Cardiac muscle cell (in vitro differentiated cells and primary cell): ENCODE measurements around the gene GNB5. TPM values are rescaled to one million over a fixed set of nuclear protein-coding genes. Genes with fewer than 3 reads are reported as not detected.
"Not testable (repeated sequence)": the region's sequence is repeated elsewhere in the genome, so short reads cannot be mapped to it uniquely, and the experiment has no call there.

Source experiments
- DNase-seq, 2 donors: peaks; one replicate each; pipeline versions ENCODE4 v3.0.0 to v3.0.0-alpha.2; 2010 to 2017; ENCODE audit warnings: low read depth in 1 of 2, low spot score in 1 of 2
- H3K27ac ChIP-seq: fragments of 200-600 bp; sonication (generic); 2 replicates; pipeline ENCODE4 v1.5.1; 2016
- H3K27me3 ChIP-seq: fragments of 200-600 bp; sonication (generic); 2 replicates; pipeline ENCODE4 v1.6.0; 2016; ENCODE audit warnings: control low read depth
- H3K36me3 ChIP-seq: fragments of 200-600 bp; sonication (generic); 2 replicates; pipeline ENCODE4 v1.5.1; 2016; ENCODE audit warnings: control low read depth
- H3K4me1 ChIP-seq: fragments of 200-600 bp; sonication (generic); 2 replicates; pipeline ENCODE4 v1.8.1; 2017; ENCODE audit warnings: low read depth, mild to moderate bottlenecking, mixed run types
- H3K4me3 ChIP-seq: fragments of 200-600 bp; sonication (generic); 2 replicates; pipeline ENCODE4 v1.5.1; 2016; ENCODE audit warnings: mild to moderate bottlenecking
- H3K9me3 ChIP-seq: fragments of 200-600 bp; sonication (generic); 2 replicates; pipeline ENCODE4 v1.5.1; 2017; ENCODE audit warnings: low read depth, mild to moderate bottlenecking, control low read depth
- polyA plus RNA-seq: library from polyadenylated mRNA; unstranded; fragments of >200 nt; fragmentation: Nextera tagmentation; extraction: Ambion mirVana; gene quantifications from 2 replicates; pipeline ENCODE4 v1.2.1, GENCODE V29; 2016
- total RNA-seq: library from RNA; depleted of rRNA; stranded (reverse); fragments of >200 nt; gene quantifications from 2 replicates; pipeline ENCODE4 v1.2.3, GENCODE V29; 2016
- TF ChIP-seq, protein P1 (sequence below): IDR thresholded peaks from 2 replicates; pipeline ENCODE4 v1.5.1; 2012; ENCODE audit warnings: low read depth, mild to moderate bottlenecking, low read length

Gene GNB5
- total and polyA plus RNA-seq, 2 experiments from 2014 or later = 31.2 to 50.2 TPM

DNA sequence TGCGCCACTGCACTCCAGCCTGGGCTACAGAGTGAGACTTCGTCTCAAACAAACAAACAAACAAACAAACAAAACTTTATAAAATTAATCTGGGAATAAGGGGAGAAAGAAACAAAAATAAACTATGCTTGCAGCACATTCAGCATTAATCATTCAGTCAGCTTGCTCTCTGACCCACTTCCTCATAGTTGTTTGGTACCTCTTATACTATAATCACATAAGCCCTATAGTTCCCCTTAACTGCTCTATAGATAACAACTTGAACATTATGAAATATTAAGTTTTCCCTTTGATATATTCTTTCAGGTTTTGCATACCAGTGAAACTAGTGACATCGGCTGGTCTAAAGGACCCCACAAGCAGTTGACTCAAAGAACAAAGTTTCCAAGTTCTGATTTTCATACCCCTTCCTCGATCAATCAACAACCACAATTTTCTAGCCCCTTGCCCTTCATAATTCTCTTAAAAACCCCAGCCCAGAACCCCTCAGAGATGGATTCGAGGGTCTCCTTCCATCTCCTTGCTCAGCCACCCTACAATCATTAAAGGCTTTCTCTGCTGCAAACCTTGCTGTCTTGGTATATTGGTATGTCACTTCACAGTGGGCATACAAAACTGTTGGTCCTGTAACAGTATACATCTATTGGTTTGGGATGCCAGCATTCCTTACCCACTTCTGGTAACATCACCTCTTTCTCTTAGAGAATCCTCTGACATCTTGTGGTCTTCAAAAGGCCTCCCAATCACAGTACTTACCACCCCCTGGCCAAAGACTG, 105.0 kb downstream of the GNB5 start:
- Histone ChIP-seq H3K27ac (no peak overlapping the region), H3K4me1 (no peaks in the 10 kb centered on the region), H3K4me3 (no peak overlapping the region), H3K36me3 (no peaks in the 10 kb centered on the region), H3K27me3 (no peaks in the 10 kb centered on the region), H3K9me3 (no peaks in the 10 kb centered on the region)
- no peak for DNase-seq
- TF ChIP-seq, protein P1, sequence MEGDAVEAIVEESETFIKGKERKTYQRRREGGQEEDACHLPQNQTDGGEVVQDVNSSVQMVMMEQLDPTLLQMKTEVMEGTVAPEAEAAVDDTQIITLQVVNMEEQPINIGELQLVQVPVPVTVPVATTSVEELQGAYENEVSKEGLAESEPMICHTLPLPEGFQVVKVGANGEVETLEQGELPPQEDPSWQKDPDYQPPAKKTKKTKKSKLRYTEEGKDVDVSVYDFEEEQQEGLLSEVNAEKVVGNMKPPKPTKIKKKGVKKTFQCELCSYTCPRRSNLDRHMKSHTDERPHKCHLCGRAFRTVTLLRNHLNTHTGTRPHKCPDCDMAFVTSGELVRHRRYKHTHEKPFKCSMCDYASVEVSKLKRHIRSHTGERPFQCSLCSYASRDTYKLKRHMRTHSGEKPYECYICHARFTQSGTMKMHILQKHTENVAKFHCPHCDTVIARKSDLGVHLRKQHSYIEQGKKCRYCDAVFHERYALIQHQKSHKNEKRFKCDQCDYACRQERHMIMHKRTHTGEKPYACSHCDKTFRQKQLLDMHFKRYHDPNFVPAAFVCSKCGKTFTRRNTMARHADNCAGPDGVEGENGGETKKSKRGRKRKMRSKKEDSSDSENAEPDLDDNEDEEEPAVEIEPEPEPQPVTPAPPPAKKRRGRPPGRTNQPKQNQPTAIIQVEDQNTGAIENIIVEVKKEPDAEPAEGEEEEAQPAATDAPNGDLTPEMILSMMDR = no peak

DNA sequence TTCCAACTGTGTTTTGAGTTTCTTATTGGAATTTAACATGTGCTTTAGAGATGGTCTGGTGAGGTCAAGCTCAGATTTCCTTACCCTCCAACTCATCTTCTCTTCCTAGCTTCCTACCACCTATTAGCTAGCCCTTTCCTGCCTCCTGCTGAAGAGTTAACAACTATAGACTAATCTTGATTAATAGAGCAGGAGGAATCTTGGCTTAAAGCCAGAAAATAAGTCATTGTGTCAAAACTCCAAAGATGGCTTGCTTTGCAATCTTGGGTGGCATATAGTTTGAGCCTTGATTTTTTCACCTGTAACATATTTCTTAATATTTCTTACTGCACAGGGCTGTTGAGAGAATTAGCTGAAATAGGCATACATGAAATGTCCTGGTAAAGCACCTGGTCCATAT, 105.9 kb downstream of the GNB5 start:
- H3K4me3 ChIP-seq = no peak overlapping the region
- DNase-seq = no peak
- TF ChIP-seq, protein P1 = no peak

DNA sequence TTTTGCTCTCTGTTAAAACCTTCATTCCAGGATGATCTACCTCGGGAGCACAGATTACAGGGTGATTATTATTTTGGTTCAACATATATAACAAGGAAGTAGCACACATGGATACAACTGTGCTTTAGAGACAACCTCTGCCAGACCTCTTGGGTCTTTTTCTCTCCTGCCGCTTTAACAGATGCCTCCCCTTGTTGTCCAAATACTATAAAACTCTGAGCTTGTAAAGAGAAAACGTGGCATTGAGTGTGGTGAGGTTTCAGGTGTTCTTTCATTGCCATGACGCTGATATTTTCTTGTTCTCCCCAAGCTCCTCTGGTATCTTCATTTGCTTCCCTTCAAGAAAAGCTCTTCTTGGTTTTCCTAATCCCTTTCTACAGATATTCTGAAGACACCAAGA, 107.6 kb downstream of the GNB5 start:
- no peaks in the 10 kb centered on the region for H3K27me3 ChIP-seq
- no peak for DNase-seq
- H3K36me3 ChIP-seq = no peaks in the 10 kb centered on the region
- H3K27ac ChIP-seq = no peak overlapping the region
- TF ChIP-seq, protein P1 = no peak
- H3K9me3 ChIP-seq = no peaks in the 10 kb centered on the region
- H3K4me3 ChIP-seq = no peak overlapping the region
- H3K4me1 ChIP-seq = no peaks in the 10 kb centered on the region

More for the DNA sequence above, 105.9 kb downstream of the GNB5 start:
- Histone ChIP-seq H3K36me3 (no peaks in the 10 kb centered on the region), H3K27me3 (no peaks in the 10 kb centered on the region), H3K9me3 (no peaks in the 10 kb centered on the region), H3K4me1 (no peaks in the 10 kb centered on the region), H3K27ac (no peak overlapping the region)

DNA sequence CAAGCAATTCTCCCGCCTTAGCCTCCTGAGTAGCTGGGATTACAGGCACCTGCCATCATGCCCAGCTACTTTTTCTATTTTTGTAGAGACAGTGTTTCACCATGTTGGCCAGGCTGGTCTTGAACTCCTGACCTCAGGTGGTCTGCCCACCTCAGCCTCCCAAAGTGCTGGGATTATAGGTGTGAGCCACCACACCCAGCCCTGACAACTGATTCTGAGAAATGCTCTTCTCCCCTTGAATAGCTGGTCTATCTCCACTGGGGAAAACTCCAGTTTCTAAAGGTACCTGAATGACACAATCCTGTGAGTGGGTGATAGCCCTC, 108.2 kb downstream of the GNB5 start:
- not testable (repeated sequence) for H3K4me1 ChIP-seq, H3K36me3 ChIP-seq, H3K4me3 ChIP-seq, H3K27me3 ChIP-seq, H3K27ac ChIP-seq, H3K9me3 ChIP-seq, DNase-seq

DNA sequence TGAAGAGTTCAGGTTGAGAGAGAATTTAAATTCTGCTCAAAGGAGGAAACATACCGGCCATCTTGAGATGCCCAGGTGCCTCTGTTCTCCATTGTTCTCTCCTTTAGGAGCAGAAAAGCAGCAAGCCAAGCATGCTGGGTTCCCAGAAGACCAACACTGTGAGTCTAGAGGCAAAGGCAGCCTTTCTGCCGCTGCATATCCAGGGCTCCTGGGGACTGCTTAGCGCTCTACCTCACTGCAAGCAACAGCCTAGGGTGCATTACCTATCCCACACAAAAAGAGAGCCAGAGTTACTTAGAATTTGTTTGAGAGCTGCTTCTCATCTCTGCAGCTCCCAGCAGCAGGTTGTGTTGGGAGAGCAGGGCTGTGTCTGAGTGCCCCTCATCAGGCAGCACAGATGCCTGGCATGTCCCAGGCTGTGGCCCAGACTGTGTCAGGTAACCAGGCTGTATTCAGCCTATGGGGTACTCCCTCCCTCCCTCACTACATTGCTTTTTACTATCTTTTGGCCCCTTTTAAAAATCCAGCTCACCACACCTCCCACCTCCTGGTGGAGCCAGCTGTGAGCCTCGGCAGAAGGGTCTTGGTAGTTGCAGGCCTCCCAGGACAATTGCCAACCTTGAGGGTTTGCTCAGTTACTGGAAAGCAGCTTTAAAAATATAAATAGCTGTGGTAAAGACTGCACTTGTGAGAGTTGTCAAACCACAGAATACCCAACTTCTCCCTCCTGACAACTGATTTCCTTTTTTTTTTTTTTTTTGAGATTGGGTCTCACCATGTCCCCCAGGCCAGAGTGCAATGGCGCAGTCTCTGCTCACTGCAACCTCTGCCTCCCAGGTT, 108.8 kb downstream of the GNB5 start:
- DNase-seq = peak in 1 of 2 donors; percentile 59
- H3K27me3 ChIP-seq = no peaks in the 10 kb centered on the region
- no peaks in the 10 kb centered on the region for H3K4me1 ChIP-seq
- no peak overlapping the region for H3K27ac ChIP-seq
- TF ChIP-seq, protein P1 = no peak
- H3K9me3 ChIP-seq = no peaks in the 10 kb centered on the region
- H3K4me3 ChIP-seq = no peak overlapping the region
- H3K36me3 ChIP-seq = no peaks in the 10 kb centered on the region
